ENCODE data around the gene SEPTIN10.
"Not testable (repeated sequence)": the region's sequence is repeated elsewhere in the genome, so short reads cannot be mapped to it uniquely, and the experiment has no call there.

The SEPTIN10 gene

DNA sequence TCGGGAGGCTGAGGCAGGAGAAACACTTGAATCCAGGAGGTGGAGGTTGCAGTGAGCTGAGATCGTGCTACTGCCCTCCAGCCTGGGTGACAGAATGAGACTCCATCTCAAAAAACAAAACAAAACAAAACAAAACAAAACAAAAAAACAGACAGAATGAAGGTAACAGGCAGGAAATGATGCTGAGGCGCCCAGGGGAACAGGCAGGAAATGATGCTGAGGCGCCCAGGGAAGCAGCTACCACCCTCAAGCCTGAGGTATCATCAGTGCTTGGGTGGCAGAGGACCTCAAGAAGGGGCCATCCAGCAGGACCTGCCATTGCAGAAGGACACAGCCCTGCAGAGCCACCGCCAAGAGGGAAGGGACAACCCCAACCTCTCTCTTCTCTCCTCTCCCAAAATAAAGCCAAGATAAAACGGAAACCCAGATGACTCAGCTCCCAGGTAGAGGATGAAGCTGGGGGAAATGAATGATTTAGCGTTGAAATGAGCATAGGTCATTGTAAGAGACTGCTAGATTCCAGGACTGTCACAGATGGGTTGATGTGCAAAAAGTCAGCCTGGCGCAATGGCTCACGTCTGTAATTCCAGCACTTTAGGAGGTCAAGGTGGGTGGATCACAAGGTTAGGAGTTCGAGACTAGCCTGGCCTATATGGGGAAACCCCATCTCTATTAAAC, 19.7 kb upstream of the SEPTIN10 start:
- DNase-seq = peak; percentile 2

DNA sequence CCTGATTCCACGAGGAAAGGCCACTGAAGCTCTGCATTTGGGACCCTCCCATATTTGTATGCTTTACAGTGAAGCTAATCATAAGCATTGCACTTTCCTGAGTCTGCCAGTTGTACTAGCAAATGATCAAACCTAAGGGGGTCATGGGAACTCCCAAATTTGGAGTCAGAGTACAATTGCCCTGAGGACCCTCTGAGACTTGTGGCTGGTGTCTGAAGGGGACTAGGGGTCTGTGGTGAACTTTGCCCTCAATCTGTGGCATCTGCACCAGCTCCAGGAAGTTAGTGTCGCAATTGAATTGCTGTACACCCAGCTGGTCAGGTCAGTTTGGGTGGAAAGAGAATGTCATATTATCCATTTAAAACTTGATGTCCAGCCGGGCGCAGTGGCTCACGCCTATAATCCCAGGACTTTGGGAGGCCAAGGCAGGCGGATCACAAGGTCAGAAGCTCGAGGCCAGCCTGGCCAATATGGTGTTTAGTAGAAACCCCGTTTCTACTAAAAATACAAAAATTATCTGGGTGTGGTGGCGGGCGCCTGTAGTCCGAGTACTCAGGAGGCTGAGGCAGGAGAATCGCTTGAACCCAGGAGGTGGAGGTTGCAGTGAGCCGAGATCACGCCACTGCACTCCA, 18.5 kb upstream of the SEPTIN10 start:
- no peak for DNase-seq

DNA sequence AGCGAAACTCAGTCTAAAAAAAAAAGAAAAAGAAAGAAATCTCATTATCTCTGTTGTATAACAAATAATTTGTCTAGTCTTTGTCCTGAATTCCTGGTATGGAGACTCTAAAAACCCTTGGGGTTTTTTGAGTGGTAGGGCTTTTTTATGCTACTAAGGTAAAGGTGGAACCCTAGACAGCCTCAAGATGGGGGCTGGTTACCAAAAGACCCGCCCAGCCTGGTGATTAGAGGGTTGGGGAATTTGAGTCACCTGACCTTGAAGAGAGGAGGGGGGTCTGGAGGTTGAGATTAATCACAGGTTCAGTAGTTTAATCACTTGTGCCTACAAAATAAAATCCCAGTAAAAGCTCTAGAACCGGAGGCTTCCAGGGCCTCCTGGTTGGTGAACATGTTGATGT, 18.0 kb upstream of the SEPTIN10 start:
- no peak for DNase-seq

DNA sequence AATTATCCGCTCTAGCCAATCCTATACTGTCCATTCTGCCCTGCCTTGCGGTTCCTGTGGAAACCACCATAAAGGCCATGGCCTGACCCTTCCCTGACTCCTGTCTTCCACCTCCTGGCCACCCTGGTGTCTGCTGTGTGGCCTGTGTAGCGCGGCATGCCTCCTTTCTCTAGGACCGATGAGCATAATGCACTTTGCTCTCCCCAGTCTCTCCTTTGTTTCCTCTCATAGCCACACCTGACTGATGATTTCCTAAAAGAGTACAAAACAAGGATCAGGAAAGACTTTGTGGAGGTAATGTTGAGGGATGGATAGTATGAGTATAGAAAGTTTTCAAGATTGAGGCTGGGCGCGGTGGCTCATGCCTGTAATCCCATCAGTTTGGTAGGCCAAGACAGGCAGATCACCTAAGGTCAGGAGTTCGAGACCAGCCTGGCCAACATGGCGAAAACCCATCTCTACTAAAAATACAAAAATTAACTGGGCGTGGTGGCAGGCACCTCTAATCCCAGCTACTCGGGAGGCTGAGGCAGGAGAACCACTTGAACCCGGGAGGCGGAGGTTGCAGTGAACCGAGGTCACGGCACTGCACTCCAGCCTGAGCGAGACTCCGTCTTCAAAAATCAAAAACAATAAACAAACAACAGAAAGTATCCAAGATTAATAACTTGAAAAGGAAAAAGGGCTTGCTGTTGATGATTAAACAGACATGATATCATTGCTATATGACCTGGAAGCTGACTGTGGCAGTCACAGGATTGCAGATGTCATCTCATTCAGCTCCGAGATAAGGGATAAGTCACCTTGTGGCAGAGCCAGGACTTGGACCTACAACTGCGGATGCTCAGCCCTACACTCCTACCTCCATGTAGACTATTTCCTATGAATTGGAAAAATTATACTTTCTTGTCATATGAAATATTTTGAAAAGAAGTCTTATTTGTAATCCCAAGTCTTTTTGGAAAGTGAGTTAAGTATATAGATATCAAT, 17.0 kb upstream of the SEPTIN10 start:
- no peak for DNase-seq

DNA sequence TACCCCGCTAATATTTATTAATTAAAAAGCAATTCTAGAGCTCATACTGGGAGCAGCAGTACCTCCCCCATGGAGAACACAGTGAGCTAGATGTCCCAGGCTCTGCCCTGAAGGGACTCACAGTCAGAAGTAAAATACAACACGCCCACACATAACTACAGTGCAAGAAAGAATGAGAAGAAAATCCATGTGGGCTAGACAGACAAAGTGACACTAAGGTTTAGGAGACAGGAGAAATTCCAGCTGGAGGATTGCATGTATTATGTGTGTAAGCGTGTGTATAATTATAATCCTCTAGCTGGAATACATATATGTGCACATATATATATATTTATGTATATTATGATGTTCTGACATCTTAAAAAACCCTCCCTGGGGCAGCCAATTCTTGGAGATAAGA, 16.1 kb upstream of the SEPTIN10 start:
- DNase-seq = no peak

DNA sequence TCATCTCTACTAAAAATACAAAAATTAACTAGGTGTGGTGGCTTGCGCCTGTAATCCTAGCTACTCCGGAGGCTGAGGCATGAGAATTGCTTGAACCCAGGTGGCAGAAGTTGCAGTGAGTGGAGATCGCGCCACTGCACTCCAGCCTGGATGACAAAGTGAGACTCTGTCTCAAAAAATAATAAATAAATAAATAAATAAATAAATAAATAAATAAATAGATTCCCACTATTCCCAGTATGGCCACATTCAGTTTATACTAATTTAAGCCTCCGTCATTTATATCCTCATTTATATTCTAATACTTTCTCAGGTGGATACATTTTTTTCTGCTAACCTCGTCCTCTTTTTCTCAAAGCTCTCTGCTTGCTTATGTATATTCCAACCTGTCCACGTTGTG, 14.6 kb upstream of the SEPTIN10 start:
- not testable (repeated sequence) for DNase-seq

DNA sequence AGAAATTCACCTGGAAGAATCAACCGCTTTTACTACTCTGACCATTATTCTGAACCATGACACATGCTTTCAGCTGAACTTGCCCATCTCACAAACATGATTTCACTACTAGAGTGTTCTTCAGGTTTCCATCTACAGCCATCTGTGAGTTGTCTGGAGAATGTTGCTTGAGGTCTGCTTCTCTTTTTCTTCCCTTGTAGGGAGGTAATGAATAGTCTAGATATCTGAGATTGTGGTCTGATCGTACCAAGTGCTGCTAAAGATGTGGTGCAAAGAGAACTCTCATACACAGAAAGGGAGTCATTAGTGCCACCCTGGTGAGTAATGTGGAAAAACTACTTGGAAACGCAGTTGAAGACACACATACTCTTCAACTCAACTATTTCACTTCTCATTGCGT, 10.6 kb upstream of the SEPTIN10 start:
- DNase-seq = no peak

DNA sequence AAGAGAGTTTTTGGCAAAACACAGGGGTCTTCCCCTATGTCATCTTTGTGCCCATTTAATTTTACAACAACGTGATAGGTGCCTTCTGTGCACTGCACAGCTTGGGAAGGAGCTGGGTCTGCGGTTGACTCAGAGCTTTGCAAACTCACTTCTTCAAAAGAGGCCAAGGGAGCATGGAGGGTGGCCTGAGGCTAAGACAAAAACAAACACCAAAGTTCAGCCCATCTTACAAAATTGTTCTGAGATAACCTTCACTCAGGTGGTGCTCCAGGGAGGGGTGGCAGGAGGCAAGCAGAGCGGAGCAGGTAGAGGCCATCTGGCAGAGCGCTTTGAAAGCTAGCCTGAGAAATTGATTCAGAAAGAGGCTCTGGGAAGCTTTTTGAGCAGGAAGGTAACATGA, 10.2 kb upstream of the SEPTIN10 start:
- DNase-seq = no peak

DNA sequence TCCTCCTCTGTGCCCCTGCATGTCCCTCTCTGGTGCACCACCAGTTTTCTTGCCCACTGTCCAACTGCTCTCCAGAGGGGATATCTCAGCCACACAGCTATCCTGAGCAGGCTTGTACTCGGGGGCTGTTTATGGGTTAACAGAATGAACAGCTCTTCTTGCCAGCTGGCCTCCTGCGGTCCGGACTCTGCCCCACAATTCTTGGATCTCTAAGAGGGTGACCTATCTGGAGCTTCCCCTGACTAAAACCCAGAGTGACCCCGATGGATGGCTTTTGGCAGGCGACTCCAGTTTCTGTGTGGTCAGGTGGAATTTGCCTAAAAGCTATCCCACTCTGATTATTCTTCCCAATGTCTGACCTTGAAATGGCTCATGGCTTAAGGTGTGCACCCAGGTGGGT, 9.5 kb upstream of the SEPTIN10 start:
- no peak for DNase-seq

DNA sequence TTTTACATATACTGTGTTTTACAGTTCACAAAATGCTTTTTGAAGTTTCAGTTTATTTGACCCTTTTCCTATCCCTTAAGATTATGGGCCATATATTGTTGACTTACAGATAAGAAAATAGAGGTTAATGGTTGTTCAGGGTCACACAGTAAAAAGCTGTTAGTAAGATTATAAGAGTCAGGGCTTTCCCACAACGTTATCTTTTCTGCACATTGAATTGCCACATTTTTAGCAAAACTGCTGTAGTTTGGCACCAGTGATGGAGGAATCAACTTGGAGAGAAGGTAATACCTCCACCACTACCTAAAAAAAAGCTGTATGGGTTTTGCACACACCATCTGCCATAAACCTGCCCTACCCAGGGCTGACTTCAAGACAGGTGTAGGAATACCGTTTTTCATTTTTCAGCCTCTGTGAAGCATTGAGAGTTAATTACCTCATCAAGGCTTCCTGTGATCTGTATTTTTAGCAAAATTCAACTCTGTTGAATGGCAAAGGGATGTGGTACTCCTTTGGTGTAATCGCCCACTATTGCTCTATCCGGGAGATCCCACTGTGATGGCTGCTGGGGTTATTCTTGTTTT, 5.4 kb upstream of the SEPTIN10 start:
- DNase-seq = no peak

DNA sequence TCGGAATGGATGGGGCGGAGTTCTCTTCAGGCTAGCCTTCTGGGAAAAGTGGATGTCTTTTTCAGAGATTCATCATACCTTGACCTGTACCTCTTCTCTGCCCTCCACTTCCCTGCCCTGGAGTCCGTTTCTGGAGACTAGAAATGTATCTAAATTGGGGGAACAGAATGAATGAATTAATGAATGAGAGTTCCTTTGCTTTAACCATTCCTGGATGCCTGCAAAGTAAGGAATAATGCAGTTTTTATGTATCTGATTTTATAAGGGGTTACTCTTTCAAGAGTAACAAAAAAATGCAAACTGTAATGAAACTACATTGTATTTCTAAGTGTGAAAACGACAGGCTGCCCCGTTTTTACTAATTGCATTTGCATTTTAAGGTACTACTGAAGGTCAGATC, 2.4 kb upstream of the SEPTIN10 start:
- DNase-seq = no peak

DNA sequence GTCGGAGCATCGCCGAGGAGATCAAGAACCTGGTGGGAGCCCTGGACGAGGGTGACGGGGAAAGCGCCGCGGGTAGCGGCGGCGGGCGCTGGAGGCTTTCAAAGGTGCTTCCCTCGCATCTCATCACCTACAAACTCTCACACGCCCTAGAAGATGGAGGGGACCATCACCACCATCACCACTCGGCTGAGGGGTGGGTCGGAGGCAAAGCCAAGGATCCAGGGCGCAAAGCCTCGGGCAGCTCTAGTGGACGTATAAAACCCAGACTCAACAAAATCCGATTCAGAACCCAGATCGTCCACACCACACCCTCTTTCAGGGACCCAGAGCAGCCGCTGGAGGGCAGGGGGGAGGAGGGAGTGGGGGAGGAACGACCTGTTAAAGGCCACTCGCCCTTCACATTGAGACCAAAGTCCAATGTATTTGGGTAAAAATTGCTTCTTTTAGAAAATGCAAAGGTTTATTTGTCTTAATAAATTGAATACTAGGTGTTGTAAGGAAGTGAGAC, 1.9 kb upstream of the SEPTIN10 start:
- DNase-seq = no peak

DNA sequence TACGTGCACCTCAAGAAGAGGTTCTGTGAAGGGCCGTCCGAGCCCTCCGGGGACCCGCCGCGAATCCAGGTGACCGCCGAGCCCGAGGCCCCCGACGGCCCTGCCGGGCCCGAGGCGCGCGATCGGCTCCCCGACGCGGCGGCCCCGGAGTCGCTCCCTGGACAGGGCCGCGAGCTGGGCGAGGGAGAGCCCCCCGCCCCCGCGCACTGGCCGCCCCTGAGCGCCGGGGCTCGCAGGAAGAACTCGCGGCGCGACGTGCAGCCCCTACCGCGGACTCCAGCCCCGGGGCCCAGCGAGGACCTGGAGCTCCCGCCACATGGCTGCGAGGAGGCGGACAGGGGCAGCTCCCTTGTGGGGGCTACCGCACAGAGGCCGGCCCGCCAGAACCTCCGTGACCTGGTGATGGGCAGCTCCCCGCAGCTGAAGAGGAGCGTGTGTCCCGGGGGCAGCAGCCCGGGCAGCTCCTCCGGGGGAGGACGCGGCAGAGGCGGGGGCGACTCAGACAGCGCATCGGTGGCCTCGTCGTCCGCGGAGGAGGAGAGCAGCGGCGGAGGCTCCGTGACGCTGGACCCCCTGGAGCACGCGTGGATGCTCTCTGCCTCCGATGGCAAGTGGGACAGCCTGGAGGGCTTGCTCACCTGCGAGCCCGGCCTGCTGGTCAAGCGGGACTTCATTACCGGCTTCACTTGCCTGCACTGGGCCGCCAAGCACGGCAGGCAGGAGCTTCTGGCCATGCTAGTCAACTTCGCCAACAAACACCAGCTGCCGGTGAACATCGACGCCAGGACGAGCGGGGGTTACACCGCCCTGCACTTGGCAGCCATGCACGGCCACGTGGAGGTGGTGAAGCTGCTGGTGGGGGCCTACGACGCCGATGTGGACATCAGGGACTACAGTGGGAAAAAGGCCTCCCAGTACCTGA, 1.2 kb upstream of the SEPTIN10 start:
- no peak for DNase-seq

DNA sequence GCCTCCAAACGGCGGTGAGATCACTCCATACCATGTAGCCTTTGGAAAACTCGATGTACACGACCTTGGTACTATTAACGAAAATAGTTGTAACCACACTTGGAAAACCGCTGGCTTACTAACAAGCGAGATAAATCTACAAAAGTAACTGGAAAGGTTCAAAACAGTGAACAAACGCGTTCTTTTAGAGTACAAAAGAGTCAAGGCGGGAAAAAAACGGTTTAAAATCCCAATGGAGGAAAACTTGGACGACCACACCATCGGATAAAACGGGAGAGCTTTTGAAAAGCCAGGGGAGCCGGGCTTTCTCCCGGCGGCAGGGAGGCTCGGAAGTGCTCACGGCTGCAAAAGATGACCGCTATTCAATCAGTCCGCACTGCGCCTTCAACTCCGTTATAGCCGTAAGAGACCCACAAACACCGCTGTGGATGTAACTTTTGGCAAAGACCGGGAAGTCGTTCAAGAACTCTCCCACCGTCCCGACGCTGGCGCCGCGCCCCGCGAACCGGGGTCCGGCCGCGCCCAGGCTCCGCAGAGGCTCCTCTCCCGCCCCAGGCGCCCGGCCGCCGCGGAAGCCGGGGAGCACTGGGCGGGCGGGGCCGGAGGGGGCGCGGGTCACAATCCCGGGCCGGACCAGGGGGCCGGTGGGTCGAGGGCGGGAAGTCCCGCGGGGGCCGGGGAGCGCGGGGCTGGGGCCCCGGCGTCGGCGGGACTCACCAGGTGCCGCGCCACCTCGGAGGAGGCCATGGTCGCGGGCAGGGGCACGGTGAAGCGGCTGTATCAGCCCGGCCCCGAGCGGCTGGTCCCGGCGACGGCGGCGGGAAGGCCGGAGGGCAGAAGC, 465 bp downstream of the SEPTIN10 start:
- DNase-seq = no peak

DNA sequence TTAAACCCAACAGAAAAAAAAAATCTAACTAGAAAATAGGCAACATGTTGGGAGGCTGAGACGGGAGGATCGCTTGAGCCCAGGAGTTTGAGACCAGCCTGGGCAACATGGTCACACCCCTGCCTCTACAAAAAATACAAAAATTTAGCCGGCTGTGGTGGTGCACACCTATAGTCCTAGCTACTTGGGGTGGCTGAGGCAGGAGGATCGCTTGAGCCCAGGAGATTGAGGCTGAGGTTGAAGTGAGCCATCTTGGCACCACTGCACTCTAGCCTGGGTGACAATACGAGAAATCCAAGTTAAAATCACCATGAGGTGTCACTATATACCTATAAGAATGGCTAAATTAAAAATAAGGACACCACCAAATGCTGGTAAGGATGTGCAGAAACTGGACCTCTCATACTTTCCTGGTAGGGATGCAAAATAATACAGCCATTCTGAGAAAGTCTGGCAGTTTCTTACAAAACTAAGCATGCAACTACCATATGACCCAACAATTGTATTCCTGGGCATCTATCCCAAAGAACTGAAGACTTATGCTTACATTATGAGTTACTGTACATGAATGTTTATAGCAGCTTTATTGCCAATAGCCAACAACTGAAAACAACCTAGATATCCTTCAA, 2.2 kb downstream of the SEPTIN10 start:
- DNase-seq = no peak

DNA sequence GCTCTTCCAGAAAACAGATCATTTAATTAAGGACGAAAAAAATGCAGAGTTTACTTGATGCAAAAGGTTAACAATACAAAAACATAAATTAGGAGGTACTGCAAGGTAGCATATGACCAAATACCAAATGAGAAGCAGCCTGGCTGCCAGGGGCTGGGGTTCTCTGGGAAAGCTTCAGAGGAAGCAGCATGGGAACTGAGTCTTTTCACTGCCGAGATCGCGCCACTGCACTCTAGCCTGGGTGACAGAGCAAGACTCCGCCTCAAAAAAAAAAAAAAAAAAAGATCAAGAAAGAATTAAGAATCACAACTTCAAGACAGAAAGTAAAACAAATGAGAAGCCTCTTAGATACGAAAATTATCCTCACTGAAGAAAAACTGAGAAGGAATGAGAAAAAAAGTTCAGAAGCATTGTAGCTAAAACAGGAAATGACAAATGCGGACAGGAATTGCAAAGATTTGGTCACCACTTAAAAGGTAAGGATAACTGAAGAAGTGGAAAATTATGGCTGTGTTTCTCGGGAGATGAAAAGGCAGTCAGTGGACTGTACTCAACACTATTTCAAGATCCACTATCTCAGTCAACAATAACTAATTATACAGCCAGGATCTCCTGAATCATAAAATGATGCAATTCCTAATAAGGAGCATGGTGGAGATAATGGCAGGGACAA, 4.3 kb downstream of the SEPTIN10 start:
- no peak for DNase-seq

DNA sequence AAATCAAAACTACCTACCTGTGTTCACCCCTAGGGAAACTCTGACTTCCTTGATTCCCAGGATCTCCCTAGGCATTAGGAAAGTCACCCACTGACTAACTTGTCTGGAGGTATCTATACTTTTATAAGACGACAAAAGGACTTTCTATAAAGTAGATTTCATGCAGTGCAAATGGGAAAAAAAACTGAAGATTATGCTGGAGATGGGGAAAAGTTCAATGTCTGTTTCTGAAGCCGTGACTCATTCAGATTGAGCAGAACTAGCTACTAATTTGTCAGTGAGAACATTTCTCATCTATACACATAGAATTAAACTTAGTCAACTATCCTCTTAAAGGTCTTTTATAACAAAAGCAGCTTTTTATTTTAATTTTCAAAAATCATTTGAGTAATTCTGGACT, 6.0 kb downstream of the SEPTIN10 start:
- DNase-seq = no peak

DNA sequence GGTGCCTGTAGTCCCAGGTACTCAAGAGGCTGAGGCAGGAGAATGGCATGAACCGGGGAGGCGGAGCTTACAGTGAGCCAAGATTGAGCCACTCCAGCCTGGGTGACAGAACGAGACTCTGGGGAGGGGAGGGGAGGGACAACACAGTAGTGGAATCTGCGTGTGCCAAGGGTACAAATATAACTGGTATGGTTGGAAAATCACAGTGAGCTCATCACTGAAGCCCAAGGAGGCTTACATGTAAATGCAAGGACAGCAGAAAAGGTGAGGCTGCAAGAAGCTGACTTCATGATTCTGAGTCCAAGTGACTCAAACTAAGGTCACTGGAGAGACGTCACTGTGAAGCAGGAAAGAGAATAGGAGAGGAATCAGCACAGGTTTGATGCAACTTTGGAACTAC, 9.2 kb downstream of the SEPTIN10 start:
- DNase-seq = no peak

DNA sequence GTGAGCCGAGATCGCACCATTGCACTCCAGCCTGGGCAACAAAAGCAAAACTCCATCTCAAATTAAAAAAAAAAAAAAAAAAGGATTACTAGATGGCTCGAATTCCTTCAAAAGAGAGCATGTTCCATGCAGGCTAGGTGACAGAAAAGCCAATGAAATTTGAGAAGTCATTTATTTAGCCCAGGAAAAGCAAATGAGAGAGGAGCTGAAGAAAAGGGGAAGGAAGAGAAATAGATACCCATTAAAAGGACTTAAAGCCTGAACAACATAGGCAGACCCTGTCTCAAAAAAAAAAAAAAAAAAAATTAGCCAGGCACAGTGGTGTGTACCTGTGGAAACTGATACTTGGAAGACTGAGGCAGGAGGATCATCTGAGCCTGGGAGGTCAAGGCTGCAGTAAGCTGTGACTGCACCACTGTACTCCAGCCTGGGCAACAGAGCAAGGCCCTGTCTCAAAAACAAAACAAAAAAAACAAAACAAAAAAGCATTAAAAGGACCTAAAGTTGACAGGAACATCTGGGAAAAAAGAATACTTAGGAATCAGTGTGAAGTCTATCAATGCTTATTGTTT, 11.1 kb downstream of the SEPTIN10 start:
- no peak for DNase-seq

DNA sequence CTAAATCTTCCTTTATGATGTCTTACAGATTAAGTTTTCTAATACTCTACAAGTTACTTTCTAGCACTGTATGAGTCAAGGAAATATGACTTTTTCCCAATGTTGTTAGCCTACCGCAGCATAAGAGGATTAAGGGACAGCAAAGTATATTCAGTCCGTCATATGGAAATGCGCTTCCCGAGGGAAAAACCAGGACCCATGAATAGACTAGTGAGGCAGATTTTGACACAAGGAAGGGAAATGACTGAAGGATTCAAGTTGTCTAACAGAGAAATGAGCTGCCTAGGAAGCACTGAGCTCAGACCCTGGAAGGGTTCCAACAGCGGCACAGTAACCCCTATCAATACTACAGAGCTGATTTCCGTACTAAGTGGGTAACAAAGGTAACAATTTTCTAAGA, 12.0 kb downstream of the SEPTIN10 start:
- no peak for DNase-seq
